HepG2 (cell line): Measurements from ENCODE around the gene TOMM22. TPM values are rescaled to one million over a fixed set of nuclear protein-coding genes. Genes with fewer than 3 reads are reported as not detected.

Experiments
- ARID2 ChIP-seq: sonication (generic); formaldehyde crosslinking; IDR thresholded peaks from 2 replicates; pipeline ENCODE4 v1.8.1; 2022; ENCODE audit warnings: mild to moderate bottlenecking, missing genetic modification reagents, borderline replicate concordance
- EEA1 ChIP-seq: sonication (generic); formaldehyde crosslinking; IDR thresholded peaks from 2 replicates; pipeline ENCODE4 v1.5.1; 2020; ENCODE audit warnings: mild to moderate bottlenecking, missing genetic modification reagents, borderline replicate concordance
- ELF1 ChIP-seq: sonication (generic); formaldehyde crosslinking; IDR thresholded peaks from 2 replicates; pipeline ENCODE4 v1.4.0; 2020; ENCODE audit warnings: missing genetic modification reagents
- EP300 ChIP-seq, 3 experiments: sonication (generic) in 1 of 3; formaldehyde crosslinking in 1 of 3; IDR thresholded peaks; 2 replicates each; pipeline versions ENCODE4 v1.5.1 to v1.6.1; 2011 to 2020; ENCODE audit warnings: low read depth in 2 of 3, low read length in 2 of 3, borderline replicate concordance in 1 of 3, improper control_type of control experiment in 1 of 3, mild to moderate bottlenecking in 1 of 3, missing genetic modification reagents in 1 of 3, moderate library complexity in 1 of 3
- HNRNPUL1 ChIP-seq: fragments of 200-400 bp; formaldehyde crosslinking; IDR thresholded peaks from 2 replicates; pipeline ENCODE4 v1.6.1; 2017; ENCODE audit warnings: low read depth, mild to moderate bottlenecking, low read length, moderate library complexity
- KLF9 ChIP-seq: IDR thresholded peaks from 2 replicates; pipeline ENCODE4 v1.6.1; 2016; ENCODE audit warnings: low read depth
- MXD1 ChIP-seq: sonication (generic); formaldehyde crosslinking; IDR thresholded peaks from 2 replicates; pipeline ENCODE4 v1.4.0; 2020; ENCODE audit warnings: mild to moderate bottlenecking, missing genetic modification reagents
- MXD4 ChIP-seq: IDR thresholded peaks from 2 replicates; pipeline ENCODE4 v1.6.1; 2016; ENCODE audit warnings: mild to moderate bottlenecking, missing biosample characterization, missing genetic modification reagents
- NCOA1 ChIP-seq: sonication (generic); formaldehyde crosslinking; IDR thresholded peaks from 2 replicates; pipeline ENCODE4 v1.9.0; 2021; ENCODE audit warnings: missing genetic modification reagents
- NR1H2 ChIP-seq: sonication (generic); formaldehyde crosslinking; IDR thresholded peaks from 2 replicates; pipeline ENCODE4 v1.8.1; 2022; ENCODE audit warnings: low read depth, missing genetic modification reagents, borderline replicate concordance
- RBAK ChIP-seq: sonication (generic); formaldehyde crosslinking; IDR thresholded peaks from 2 replicates; pipeline ENCODE4 v1.5.1; 2020; ENCODE audit warnings: mild to moderate bottlenecking, missing genetic modification reagents
- REL ChIP-seq: sonication (generic); formaldehyde crosslinking; conservative IDR thresholded peaks from 2 replicates; pipeline ENCODE4 v1.8.0; 2022; ENCODE audit warnings: mild to moderate bottlenecking, missing genetic modification reagents, moderate library complexity
- RNF219 ChIP-seq: sonication (generic); formaldehyde crosslinking; IDR thresholded peaks from 2 replicates; pipeline ENCODE4 v1.5.0; 2020; ENCODE audit warnings: mild to moderate bottlenecking, missing genetic modification reagents
- SAFB2 ChIP-seq: sonication (generic); formaldehyde crosslinking; IDR thresholded peaks from 2 replicates; pipeline ENCODE4 v1.5.1; 2020; ENCODE audit warnings: missing genetic modification reagents, low read depth, mild to moderate bottlenecking, borderline replicate concordance
- SCMH1 ChIP-seq: sonication (generic); formaldehyde crosslinking; IDR thresholded peaks from 2 replicates; pipeline ENCODE4 v1.9.0; 2021; ENCODE audit warnings: missing genetic modification reagents, mild to moderate bottlenecking, borderline replicate concordance
- SIN3A ChIP-seq: IDR thresholded peaks from 2 replicates; pipeline ENCODE4 v1.6.1; 2011; ENCODE audit warnings: low read depth, mild to moderate bottlenecking, control low read depth, low read length, borderline replicate concordance
- SNRNP70 ChIP-seq: fragments of 200-400 bp; formaldehyde crosslinking; IDR thresholded peaks from 2 replicates; pipeline ENCODE4 v1.6.1; 2017; ENCODE audit warnings: mild to moderate bottlenecking, low read depth, low read length, moderate library complexity
- THRA ChIP-seq: sonication (generic); formaldehyde crosslinking; IDR thresholded peaks from 2 replicates; pipeline ENCODE4 v1.4.0; 2020; ENCODE audit warnings: missing genetic modification reagents, borderline replicate concordance
- U2AF1 ChIP-seq: fragments of 200-400 bp; formaldehyde crosslinking; optimal IDR thresholded peaks from 2 replicates; pipeline ENCODE3; 2017; ENCODE audit warnings: mild to moderate bottlenecking, low read depth, low read length
- ZIK1 ChIP-seq: sonication (generic); formaldehyde crosslinking; IDR thresholded peaks from 2 replicates; pipeline ENCODE4 v1.5.0; 2020; ENCODE audit warnings: mild to moderate bottlenecking, low read depth, missing genetic modification reagents, borderline replicate concordance
- ZNF12 ChIP-seq: sonication (generic); formaldehyde crosslinking; IDR thresholded peaks from 2 replicates; pipeline ENCODE4 v1.5.0; 2020; ENCODE audit warnings: missing genetic modification reagents
- ZNF343 ChIP-seq: sonication (generic); formaldehyde crosslinking; IDR thresholded peaks from 2 replicates; pipeline ENCODE4 v1.4.0; 2020; ENCODE audit warnings: mild to moderate bottlenecking, missing genetic modification reagents
- ZNF501 ChIP-seq: sonication (generic); formaldehyde crosslinking; IDR thresholded peaks from 2 replicates; pipeline ENCODE4 v1.5.1; 2020; ENCODE audit warnings: mild to moderate bottlenecking, moderate library complexity, missing genetic modification reagents
- ZNF597 ChIP-seq: sonication (generic); formaldehyde crosslinking; IDR thresholded peaks from 2 replicates; pipeline ENCODE4 v1.5.0; 2020; ENCODE audit warnings: missing genetic modification reagents
- ZNF652 ChIP-seq: IDR thresholded peaks from 2 replicates; pipeline ENCODE4 v1.6.1; 2016; ENCODE audit warnings: low read depth, borderline replicate concordance
- ZNF720 ChIP-seq: sonication (generic); formaldehyde crosslinking; IDR thresholded peaks from 2 replicates; pipeline ENCODE4 v1.4.0; 2020; ENCODE audit warnings: missing genetic modification reagents
- ZNF781 ChIP-seq: sonication (generic); formaldehyde crosslinking; IDR thresholded peaks from 2 replicates; pipeline ENCODE4 v1.5.1; 2020; ENCODE audit warnings: borderline replicate concordance, mild to moderate bottlenecking, missing genetic modification reagents; ENCODE audit errors: not compliant biosample characterization
- polyA plus RNA-seq, 8 experiments: library from polyadenylated mRNA; depleted of rRNA in 3 of 8; stranded (reverse) in 7 of 8; unstranded in 1 of 8; fragments of >200 nt; fragmentation: Illumina TruSeq in 4 of 8; extraction: Trizol in 4 of 8; gene quantifications; 2 replicates each; pipeline versions ENCODE4 v1.2.1 to v1.2.3, GENCODE V29; 2011 to 2016; ENCODE audit warnings: low read depth in 4 of 8, missing spikeins in 1 of 8, mixed read lengths in 1 of 8; ENCODE audit not compliant: insufficient read depth in 1 of 8
- total RNA-seq, 5 experiments: library from RNA; depleted of rRNA; stranded (reverse); fragments of >200 nt; fragmentation: Illumina TruSeq; extraction: Trizol; gene quantifications; 2 replicates each; pipeline ENCODE4 v1.2.3, GENCODE V29; 2016; ENCODE audit warnings: low read depth in 1 of 5

TOMM22 gene
- total and polyA plus RNA-seq, 2 of the 13 experiments (the other 11 are each of a cell fraction or from before 2014, with no cell fraction given), result 46.9 to 118 TPM

GRCh38 chr22:38707346-38707745, 25.6 kb downstream of the TOMM22 start (continued):
- TF ChIP-seq RNF219 (CRISPR knock-in tag) (no peak), KLF9 (CRISPR knock-in tag) (no peak), ZIK1 (CRISPR knock-in tag) (no peak), SAFB2 (CRISPR knock-in tag) (no peak), ELF1 (CRISPR knock-in tag) (peak; percentile 64), NR1H2 (CRISPR knock-in tag) (no peak), NCOA1 (CRISPR knock-in tag) (no peak), ZNF781 (CRISPR knock-in tag) (no peak), SNRNP70 (no peak), MXD1 (CRISPR knock-in tag) (no peak), U2AF1 (no peak), THRA (CRISPR knock-in tag) (no peak), EEA1 (CRISPR knock-in tag) (no peak), ARID2 (CRISPR knock-in tag) (no peak), RBAK (CRISPR knock-in tag) (no peak), MXD4 (CRISPR knock-in tag) (no peak), SIN3A (peak; percentile 78; the same call in 1 of the 2 replicates), ZNF12 (CRISPR knock-in tag) (no peak), ZNF597 (CRISPR knock-in tag) (no peak), ZNF652 (no peak), SCMH1 (no peak), ZNF343 (no peak), EP300 (IDR thresholded peaks at IDR 0.05; ENCODE audit: low read depth in 2 of 2, low read length in 2 of 2) (peak in 1 of 2 experiments; percentile 66; a peak in 2 of 4 replicates), EP300 (CRISPR knock-in tag; IDR thresholded peaks at IDR 0.05; ENCODE audit: borderline replicate concordance) (no peak), ZNF501 (CRISPR knock-in tag) (no peak), HNRNPUL1 (no peak), REL (CRISPR knock-in tag) (no peak), ZNF720 (no peak)
